Fibroblast of peridontal ligament (primary cell): ENCODE data around the gene METRN.

ENCODE experiments used
- DNase-seq: peaks from one replicate; pipeline ENCODE4 v3.0.0-alpha.2; 2010; ENCODE audit errors: extremely low read depth

METRN gene

GRCh38 chr16:709566-710499 lies 5.1 kb upstream of the METRN start:
- DNase-seq: peak; percentile 81

DNA sequence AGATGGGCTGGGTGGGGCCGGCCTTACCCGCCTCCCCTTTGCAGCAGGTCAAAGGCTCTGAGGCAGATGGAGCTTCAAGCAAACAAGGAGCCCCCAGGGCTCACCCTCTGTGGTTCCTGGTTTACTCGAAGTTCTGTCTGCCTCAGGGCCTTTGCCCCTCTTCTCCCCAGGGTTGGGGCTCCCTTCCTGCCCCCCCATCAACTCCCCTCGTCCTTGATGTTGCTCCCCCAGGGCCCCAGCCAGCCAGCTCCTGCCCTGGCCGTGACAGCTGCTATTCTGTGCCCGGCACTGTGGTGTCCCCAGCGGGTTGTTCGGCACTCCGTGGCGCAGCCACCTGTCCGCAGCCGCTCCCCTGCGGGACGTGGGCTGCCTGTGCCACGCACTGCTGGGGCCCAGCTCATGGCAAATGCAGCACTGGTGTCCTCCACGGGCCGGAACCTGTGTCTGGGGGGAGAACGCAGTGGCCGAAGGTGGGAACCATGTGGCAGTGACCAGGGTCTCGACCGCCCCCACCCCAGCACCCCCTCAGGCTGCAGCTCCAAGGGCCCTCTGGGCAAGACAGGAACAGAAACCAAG lies 4.3 kb upstream of the METRN start:
- DNase-seq: no peak

- DNase-seq: no peak
Observed at GRCh38 chr16:711084-711483, 3.8 kb upstream of the METRN start.

DNA sequence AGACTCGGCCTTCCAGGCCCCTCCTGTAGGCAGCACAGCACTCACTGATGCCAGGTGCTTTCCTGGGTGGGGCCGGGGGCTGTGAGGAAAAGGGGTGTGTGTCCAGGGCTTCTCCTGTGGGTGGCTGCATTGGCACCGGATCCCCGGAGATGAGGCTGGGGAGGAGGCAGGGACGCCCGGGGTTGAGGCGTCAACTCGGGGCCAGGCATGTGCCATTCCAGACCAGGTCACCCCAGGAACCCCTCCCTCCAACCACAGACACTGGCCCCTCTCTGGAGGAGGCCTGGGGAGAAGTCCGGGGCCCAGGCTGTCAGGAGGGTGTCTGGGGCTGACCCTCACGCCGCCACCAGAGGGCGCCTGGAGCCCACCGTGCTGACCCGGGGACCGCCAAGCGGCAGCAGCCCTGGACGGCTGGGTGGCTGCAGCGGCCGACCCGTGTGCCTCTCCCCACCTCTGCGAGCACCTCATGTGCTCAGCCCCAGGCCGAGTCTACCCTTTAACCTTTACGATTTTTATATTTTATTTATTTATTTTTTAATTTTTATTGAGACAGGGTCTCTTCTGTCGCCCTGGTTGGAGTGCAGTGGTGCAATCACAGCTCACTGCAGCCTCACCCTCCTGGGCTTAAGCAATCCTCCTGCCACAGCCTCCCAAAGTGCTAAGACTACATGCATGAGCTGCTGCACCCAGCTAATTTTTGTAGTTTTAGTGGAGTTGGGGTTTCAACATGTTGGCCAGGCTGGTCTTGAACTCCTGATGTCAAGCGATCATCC lies 3.2 kb upstream of the METRN start:
- peak; percentile 44 for DNase-seq

GRCh38 chr16:712740-713250 lies 2.1 kb upstream of the METRN start:
- peak; percentile 89 for DNase-seq

DNA sequence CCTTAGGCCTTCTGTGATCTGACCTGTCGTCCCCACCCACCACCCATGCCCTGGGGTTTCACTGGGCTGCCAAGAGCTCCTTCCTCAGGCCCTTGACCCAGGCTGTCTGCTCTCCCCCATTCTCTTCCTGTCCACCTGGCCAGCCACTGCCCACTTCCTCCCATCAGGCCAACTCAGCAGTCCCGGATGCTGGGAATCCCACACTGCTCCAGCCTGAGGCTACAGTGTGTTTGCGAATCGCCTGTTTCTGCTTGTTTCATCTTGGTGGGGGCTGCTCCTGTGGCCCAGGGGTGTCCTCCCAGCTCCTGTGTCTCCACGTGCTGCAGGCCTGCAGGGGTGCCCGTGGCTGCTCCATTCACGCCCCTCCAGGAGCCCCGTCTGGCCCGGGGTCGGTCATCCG lies 839 bp upstream of the METRN start:
- DNase-seq: no peak

GRCh38 chr16:715477-716199 lies 720 bp downstream of the METRN start:
- DNase-seq: no peak

DNA sequence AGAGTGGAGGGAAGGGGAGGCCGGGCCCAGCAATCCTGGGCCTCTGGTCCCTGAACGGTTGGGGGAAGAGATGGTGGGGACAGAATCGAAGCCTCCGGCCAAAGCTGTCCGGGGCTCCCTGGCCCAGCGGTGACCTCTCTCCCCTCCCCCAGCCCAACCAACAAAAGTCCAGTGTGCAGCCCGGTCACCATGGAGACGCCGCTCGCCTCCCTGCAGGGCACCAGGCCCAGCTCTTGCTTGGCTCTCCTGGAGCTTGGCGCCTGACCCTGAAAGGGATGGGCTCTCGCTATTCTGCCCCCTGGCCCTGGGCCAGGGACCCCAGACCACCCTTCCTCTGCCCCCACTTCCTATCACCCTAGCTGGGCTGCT lies 1.3 kb downstream of the METRN start:
- peak; percentile 42 for DNase-seq

GRCh38 chr16:716768-717325 lies 1.9 kb downstream of the METRN start:
- DNase-seq: no peak

DNA sequence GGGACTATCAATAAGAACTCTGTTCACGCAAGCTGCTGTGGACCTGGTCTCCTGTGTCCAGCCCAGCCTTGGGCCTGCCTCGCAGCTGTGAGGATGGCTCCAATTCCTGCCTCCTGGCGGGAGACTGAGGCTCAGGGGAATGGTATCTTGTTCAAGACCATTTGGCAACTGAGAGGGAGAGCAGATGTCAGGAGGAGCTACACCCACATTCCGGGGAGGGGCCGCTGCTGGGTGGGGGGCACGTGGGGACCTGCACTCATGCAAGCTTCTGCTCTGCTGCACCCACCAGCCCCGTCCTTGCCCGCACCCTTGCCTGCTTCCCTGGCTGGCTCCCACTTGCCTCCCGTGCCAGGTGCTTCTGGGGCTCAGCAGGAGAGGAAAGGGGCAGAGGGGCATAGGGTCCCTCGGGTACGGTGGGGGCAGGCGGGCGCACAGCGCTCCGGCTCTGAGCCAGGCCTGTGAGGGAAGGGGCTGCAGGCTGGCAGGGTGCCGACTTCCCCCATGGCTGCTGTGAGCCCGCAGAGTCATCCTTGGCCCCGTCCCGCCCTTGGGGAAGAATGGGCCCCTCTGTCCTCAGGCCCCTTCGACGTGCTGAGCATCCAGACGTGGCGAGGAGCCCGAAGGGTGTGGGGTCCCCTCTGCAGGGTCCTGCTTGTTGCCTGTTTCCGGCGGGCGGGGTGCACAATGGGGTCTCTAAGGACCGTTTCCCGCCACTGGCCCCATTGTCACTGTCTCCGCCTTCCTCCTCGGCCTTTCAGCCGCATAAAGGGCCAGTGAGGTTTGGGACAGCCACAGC lies 2.7 kb downstream of the METRN start:
- no peak for DNase-seq

GRCh38 chr16:718389-718788 lies 3.5 kb downstream of the METRN start:
- DNase-seq: no peak

- DNase-seq: no peak
Observed at GRCh38 chr16:718922-719321, 4.0 kb downstream of the METRN start.

GRCh38 chr16:719815-720446 lies 5.0 kb downstream of the METRN start:
- DNase-seq: no peak

GRCh38 chr16:720447-720989 lies 5.6 kb downstream of the METRN start:
- peak; percentile 49 for DNase-seq

- peak; percentile 49 for DNase-seq
Observed at GRCh38 chr16:720990-721764, 6.3 kb downstream of the METRN start, which contains the start of gene ANTKMT. TSS of gene ANTKMT (plus strand) at chr16:721146. CDS start at chr16:721275, 129 bp downstream.

GRCh38 chr16:721765-722540 lies 7.0 kb downstream of the METRN start:
- DNase-seq: no peak

DNA sequence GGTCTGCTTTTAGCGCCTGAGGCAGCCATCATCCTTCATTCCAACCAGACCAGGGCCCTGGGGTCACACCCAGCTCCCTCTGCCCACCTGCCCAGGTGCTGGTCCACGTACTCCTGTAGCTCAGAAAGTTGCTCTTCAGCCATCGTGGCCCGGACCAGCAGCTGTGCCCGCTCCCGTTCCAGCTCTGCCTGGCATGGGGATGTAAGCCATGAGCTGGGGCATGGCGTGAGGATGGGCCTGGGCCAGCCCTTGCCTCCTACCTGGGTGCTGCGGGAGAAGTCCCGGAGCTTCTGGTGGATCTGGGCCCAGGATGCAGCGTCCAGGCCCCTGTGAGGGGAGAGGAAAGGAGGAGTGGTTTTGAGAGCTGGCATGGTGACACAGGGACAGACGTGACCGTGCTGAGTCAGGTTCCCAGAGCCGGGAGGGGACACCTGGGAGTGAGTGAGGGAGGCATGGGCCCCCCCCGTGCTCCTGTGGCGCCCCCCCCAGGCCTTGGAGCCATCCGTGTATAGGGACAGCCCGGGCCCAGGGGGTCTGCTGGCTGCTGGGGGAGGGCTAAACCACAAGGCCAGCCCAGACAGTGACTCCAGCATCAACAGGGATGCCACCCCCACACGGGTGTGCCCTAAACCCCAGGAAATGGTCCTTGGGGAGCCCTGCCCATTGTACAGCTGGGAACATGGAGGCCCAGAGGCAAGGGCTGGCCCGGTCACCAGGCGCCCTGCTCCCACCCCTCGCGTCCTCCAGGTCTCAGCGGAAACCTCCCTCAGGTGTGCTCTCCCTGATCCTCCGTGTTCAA lies 8.1 kb downstream of the METRN start:
- no peak for DNase-seq
